Epithelial cell of proximal tubule (primary cell): ENCODE measurements around the gene NEXN. TPM values are rescaled to one million over a fixed set of nuclear protein-coding genes. Genes with fewer than 3 reads are reported as not detected.

Source experiments
- DNase-seq: peaks from one replicate; pipeline ENCODE4 v3.0.0-alpha.2; 2011; ENCODE audit warnings: low read depth
- H3K4me3 ChIP-seq: 2 replicates; pipeline ENCODE4 v1.5.1; 2011; ENCODE audit warnings: low read depth, mild to moderate bottlenecking, low read length
- total RNA-seq: library from RNA; depleted of rRNA; stranded (reverse); fragments of >200 nt; gene quantifications from 2 replicates; pipeline ENCODE4 v1.2.3, GENCODE V29; 2015
- TF ChIP-seq, protein P1 (sequence below): conservative IDR thresholded peaks from 2 replicates; pipeline ENCODE4 v1.5.1; 2012; ENCODE audit warnings: low read depth, mild to moderate bottlenecking, low read length

Gene NEXN
- total RNA-seq, 1 donor from 2014 or later: 17.2 TPM

DNA sequence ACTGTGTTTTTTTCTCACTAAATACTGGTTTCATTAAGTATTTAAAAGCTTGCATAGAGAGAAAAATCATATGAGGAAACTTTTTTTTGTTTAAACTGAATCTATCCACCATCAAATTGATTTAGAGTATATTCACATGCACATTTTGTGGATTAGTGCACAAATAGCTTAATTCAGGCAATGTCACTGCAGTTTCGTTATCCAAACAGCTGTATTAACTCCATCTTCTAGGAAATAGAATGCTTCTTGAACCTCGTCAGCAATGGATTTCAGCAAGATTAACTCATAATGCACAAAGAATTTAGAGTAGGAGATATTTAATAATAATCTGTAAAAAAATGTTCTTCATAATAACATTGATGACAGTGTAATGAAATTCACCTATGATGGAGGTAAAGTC, 37.5 kb downstream of the NEXN start:
- no peak overlapping the region for H3K4me3 ChIP-seq
- no peak for DNase-seq
- TF ChIP-seq, protein P1, sequence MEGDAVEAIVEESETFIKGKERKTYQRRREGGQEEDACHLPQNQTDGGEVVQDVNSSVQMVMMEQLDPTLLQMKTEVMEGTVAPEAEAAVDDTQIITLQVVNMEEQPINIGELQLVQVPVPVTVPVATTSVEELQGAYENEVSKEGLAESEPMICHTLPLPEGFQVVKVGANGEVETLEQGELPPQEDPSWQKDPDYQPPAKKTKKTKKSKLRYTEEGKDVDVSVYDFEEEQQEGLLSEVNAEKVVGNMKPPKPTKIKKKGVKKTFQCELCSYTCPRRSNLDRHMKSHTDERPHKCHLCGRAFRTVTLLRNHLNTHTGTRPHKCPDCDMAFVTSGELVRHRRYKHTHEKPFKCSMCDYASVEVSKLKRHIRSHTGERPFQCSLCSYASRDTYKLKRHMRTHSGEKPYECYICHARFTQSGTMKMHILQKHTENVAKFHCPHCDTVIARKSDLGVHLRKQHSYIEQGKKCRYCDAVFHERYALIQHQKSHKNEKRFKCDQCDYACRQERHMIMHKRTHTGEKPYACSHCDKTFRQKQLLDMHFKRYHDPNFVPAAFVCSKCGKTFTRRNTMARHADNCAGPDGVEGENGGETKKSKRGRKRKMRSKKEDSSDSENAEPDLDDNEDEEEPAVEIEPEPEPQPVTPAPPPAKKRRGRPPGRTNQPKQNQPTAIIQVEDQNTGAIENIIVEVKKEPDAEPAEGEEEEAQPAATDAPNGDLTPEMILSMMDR: no peak

- no peak for DNase-seq
- H3K4me3 ChIP-seq: no peak overlapping the region
- TF ChIP-seq, protein P1: no peak
Measured at GRCh38 chr1:77926561-77927357, 38.3 kb downstream of the NEXN start.

- H3K4me3 ChIP-seq: no peak overlapping the region
- DNase-seq: no peak
- TF ChIP-seq, protein P1: no peak
Measured at GRCh38 chr1:77927414-77927813, 39.0 kb downstream of the NEXN start.

DNA sequence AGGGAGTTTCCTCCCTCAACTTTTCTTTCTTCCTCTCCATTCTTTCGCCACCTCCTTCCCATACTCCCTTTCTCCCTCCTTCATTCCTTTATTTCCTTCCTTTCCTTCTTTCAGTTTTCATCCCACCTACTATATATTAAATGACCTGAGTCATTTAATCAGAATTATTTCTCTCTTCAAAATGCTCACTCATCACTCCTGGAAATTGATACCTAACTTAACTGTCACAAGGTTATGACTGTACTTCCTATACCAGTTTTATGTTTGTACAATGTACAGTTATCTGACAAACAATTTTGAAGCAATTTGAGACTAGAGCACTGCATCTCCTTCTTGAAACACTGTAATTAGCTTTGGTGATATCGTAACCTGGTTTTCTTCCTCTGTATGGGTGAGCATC, 41.4 kb downstream of the NEXN start:
- H3K4me3 ChIP-seq: no peak overlapping the region
- DNase-seq: no peak
- TF ChIP-seq, protein P1: no peak

DNA sequence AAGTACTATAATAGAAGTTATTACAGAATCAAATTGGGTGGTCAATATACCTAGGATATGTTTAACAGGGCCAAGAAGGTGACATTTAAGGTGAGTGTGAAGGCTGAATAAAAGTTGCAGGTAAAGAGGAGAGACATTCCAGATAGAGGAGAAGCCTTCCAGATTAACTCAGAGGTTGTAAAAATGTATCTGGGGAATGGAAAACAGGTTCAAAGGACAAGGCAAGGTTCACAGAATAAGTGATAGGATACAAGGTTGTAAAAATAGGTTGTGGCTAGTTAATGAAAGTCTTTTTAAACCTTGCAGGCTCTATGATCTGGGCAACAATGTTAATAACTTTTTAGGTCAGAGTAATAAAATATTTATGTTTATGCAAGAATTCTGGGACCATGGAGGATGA, 50.2 kb downstream of the NEXN start:
- TF ChIP-seq, protein P1: no peak
- no peak overlapping the region for H3K4me3 ChIP-seq
- no peak for DNase-seq

- TF ChIP-seq, protein P1: no peak
- no peak for DNase-seq
- H3K4me3 ChIP-seq: no peak overlapping the region
Measured at GRCh38 chr1:77940921-77941570, 52.6 kb downstream of the NEXN start.
